ENCODE data around the gene OR6P1. TPM values are rescaled to one million over a fixed set of nuclear protein-coding genes. Genes with fewer than 3 reads are reported as not detected.

The OR6P1 gene
- total RNA-seq, 1 donor from 2014 or later, result not detected

DNA sequence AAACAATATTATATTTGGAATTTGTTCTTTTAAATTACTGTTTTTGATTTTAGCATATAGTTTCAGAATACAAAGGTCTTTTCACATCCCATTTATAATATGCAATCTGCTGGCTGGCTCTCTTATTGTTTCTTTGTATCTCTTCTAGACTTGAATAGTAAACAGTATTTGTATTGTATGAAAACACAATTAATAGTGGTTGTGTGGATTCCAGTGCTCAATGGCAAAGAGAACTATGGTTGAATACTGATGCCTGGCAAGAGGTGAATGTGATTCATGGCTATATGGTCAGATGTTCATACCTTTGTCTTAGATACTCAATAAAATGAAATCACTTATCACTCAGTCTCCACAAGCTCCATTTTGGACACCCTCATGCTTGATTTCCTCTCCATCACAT lies 53.4 kb downstream of the OR6P1 start:
- Histone ChIP-seq H3K27me3 (no peaks in the 10 kb centered on the region), H3K36me3 (no peaks in the 10 kb centered on the region), H3K4me3 (no peak overlapping the region), H3K27ac (no peak overlapping the region), H3K9me3 (no peaks in the 10 kb centered on the region), H3K4me1 (no peaks in the 10 kb centered on the region)
- no peak for TF ChIP-seq CTCF (IDR thresholded peaks at IDR 0.05)
- ATAC-seq (no peak), DNase-seq (no peak)
- intact Hi-C loops (cut with DNase I), result no loop called here

Other genes with a start within 250 kb of the OR6P1 start
- 0.61 TPM for gene CD1B, start 239.0 kb downstream of the OR6P1 start, total RNA-seq
- gene CD1E, start 216.7 kb downstream of the OR6P1 start, total RNA-seq, result 3.8 TPM
- gene OR10T2, start 171.1 kb downstream of the OR6P1 start, total RNA-seq, result not detected
- not detected for gene OR10K2, start 144.3 kb downstream of the OR6P1 start, total RNA-seq
- gene OR10K1, start 108.7 kb downstream of the OR6P1 start, total RNA-seq, result not detected
- not detected for gene OR10R2, start 98.4 kb downstream of the OR6P1 start, total RNA-seq
- gene OR6Y1, start 16.2 kb downstream of the OR6P1 start, total RNA-seq, result not detected
- gene OR10X1, start 9.3 kb upstream of the OR6P1 start, total RNA-seq, result not detected
- gene OR10Z1, start 34.7 kb upstream of the OR6P1 start, total RNA-seq, result not detected
- not detected for gene SPTA1, start 116.1 kb upstream of the OR6P1 start, total RNA-seq
- gene OR6K2, start 130.1 kb upstream of the OR6P1 start, total RNA-seq, result not detected
- gene OR6K3, start 150.1 kb upstream of the OR6P1 start, total RNA-seq, result 2.3 TPM
- not detected for gene OR6K6, start 184.1 kb upstream of the OR6P1 start, total RNA-seq
- 2.3 TPM for gene OR6N1, start 201.6 kb upstream of the OR6P1 start, total RNA-seq
- gene OR6N2, start 210.6 kb upstream of the OR6P1 start, total RNA-seq, result 0.72 TPM